ENCODE measurements around the gene BCHE.

- TF ChIP-seq, protein P1, sequence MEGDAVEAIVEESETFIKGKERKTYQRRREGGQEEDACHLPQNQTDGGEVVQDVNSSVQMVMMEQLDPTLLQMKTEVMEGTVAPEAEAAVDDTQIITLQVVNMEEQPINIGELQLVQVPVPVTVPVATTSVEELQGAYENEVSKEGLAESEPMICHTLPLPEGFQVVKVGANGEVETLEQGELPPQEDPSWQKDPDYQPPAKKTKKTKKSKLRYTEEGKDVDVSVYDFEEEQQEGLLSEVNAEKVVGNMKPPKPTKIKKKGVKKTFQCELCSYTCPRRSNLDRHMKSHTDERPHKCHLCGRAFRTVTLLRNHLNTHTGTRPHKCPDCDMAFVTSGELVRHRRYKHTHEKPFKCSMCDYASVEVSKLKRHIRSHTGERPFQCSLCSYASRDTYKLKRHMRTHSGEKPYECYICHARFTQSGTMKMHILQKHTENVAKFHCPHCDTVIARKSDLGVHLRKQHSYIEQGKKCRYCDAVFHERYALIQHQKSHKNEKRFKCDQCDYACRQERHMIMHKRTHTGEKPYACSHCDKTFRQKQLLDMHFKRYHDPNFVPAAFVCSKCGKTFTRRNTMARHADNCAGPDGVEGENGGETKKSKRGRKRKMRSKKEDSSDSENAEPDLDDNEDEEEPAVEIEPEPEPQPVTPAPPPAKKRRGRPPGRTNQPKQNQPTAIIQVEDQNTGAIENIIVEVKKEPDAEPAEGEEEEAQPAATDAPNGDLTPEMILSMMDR (IDR thresholded peaks at IDR 0.05): no peak
- no peak for TF ChIP-seq POLR2AphosphoS5 (IDR thresholded peaks at IDR 0.05; ENCODE audit: insufficient read depth in 1 of 2, low read depth in 1 of 2)
Observed at GRCh38 chr3:165728924-165729323, 108.3 kb downstream of the BCHE start.

All from vagina (tissue), 2 donors.